NCI-H2171 (cell line): ENCODE measurements around the gene TEX53.

Source experiments
- DNase-seq: peaks from one replicate; lab custom pipeline; 2025; lab: John Stamatoyannopoulos, UW

The TEX53 gene

GRCh38 chr9:114680259-114681001 lies 22.8 kb upstream of the TEX53 start:
- DNase-seq, result no peak

DNA sequence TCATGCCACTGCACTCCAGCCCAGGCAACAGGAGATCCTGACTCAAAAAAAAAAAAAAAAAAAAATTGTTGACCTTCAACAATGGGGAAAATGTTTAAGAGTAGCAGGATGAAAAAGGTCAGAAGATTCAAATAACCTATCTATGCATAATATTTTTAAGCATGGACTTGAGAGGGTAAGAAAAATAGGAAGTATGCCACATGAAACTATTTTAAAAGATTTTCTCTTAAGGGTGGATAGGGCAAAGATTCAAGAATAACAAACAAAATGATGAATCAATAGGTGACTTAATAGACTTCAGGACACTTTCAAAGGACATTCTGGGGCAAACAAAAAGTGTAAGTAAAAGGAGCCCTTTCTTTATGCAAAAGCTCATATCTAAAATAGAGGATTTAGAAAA lies 21.2 kb upstream of the TEX53 start:
- DNase-seq, result no peak

GRCh38 chr9:114678130-114678529 lies 20.5 kb upstream of the TEX53 start:
- no peak for DNase-seq

DNA sequence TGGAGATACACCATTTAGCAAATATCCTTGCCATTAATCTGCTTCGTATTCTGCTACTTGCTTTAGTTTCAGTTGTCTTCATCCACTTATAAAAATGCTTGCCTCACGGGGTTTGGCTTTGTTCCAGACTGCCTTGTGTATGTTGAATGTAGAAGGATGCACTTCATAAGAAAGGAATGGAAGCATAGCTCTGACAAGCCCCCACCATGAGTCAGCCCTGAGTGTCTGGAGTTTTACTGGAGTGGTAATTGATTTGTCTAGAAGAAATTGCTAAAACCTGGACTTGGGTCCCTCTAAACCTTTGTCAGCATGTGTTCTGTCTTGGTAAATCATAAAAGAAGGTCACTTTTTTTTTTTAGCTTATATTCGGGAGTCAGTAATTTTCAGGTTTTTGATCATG lies 19.8 kb upstream of the TEX53 start:
- peak; percentile 60 for DNase-seq

GRCh38 chr9:114676901-114677300 lies 19.3 kb upstream of the TEX53 start:
- DNase-seq, result no peak

- DNase-seq, result no peak
These were observed 17.4 kb upstream of the TEX53 start for GRCh38 chr9:114674798-114675540.

- DNase-seq, result no peak
These were observed 16.6 kb upstream of the TEX53 start for GRCh38 chr9:114674076-114674797.

DNA sequence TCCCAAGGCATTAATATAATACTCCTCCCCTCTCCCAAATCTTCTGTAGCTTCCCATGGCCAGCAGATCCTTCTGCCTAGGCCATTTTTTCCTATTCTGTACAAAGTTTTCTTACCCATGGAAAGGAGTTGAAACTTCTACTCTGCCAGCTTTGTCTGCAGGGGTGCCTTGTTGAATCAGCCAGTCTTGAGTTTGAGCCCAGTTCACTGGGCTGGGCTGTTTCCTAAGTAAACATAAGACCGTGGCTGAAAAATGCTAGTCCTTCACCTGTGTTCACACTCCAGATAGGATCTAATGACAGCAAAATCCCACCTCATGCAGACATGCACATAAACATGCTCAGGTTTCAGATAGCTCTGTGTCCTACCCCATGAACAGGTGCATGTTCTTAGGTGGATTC lies 14.0 kb upstream of the TEX53 start:
- no peak for DNase-seq

DNA sequence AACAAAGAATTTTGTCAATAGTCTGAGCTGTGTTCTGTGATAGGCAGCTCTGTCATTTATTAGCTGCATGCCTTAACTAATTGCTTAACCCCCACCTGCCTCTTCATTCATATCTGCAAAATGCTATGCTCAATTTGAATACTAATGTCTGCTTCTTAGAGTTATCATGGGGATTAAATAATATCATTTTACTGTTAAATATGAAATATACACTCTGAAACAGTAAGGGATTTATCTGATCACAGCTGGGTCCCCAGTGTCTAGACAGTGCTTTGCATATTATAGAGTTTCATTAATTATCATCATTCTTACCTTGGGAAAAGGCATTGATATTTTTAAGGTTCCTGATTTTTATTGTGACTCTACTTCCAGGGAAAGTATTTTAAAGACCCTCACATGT lies 12.4 kb upstream of the TEX53 start:
- DNase-seq, result no peak

DNA sequence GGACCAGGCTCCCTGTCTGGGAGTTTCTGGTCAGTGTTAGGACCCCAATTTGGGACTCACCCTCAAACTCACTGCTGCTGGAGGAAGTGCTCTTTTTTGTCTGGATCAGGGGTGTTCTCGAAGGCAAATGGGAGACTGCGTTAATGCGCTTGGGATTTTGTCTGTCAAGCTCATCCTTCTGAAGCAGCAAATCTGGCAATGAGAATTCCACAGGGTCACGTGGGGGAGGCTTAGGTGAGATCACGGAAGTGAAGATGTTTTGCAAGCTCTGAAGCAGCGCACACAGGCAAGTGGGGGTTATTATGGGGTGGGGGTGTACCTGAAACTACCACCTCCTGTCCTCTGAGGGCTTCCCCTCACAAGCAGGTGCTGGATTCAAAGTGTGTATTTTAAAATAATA lies 10.5 kb upstream of the TEX53 start:
- no peak for DNase-seq

DNA sequence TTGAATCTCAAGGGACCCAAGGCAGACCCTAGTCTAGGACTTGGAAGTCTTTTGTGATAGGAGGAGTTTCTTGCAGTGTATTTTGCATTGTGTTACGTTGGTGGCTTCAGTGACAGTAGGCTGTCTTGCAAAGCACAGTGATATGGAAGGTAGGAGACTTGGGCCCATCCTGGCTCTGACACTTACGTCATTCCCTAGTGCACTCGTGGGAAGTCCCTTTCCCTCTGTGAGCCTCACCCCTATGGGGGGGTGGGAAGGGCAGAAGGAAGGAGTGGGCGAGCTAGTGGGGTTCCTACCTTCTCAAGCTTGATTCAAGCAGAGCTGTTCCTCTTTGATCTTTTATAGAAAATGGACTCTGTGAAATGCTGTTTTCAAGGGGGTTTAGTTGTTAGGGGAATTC lies 9.2 kb upstream of the TEX53 start:
- no peak for DNase-seq

GRCh38 chr9:114666401-114666800 lies 8.8 kb upstream of the TEX53 start:
- no peak for DNase-seq

DNA sequence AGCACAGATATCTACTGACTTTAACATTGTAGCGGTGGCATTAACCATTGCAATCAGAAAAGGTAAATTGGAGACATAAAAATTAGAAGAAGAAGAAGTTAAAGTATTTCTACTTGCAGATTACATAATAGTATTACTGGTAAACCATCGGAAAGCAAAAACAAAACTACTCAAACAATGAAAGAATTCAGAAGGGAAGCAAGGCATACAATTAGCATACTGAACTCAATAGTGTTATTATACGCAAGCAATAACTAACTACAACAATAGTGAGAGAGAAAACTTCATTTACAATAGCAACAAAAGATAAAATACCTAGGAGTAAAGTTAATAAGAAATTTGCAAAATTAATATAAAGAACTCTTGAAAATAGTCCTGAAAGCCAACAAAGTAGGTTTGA lies 6.6 kb upstream of the TEX53 start:
- DNase-seq, result no peak

- DNase-seq, result peak; percentile 29
These were observed 4.7 kb upstream of the TEX53 start for GRCh38 chr9:114662081-114662989.

- no peak for DNase-seq
These were observed 1.3 kb downstream of the TEX53 start for GRCh38 chr9:114656301-114656700.

DNA sequence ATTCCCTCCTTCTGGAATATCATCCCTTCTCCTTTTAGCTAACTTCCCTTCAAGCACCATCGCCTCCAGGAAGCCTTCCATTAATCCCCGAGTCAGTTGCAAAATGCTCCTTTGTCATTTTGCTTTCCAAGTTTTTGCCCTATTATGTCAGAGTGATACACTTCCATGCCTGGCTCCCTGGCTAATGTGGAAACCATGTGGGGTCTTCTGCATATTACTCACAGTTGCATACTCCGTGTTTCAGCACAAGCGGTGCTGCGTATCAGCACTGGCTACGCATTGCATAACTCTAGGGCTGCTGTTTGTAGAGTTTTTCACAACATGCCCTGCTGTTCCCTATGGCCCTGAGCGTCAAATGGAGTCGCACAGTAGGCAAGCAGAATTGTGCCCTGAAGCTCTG lies 1.9 kb downstream of the TEX53 start:
- DNase-seq, result no peak

DNA sequence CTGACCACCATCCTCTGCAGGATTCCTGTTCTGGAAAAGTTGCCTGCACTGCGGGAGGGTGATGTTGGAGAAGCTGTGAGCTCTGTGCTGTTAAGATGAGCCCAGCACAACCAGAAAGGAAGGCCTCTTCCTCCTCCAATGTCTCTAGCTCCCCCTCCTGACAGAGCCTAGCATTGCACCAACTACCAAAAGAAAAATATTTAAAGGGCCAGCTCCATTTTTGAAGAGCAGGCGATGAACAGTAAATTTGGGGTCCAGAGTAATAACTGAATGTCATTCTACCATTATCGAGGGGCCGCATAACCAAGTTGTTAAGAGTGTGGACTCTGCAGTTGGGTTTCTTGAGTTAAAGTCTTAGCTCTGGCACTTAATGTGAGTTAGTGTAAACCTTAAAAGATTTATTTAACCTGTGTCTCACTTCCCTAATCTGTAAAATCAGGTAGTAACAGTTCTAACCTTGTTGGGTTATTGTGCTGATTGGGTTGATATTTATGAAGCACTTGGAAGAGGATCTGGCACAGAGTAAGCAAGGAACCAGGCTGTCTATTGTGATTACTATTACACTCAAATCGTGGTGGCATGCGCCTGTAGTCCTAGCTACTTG lies 3.9 kb downstream of the TEX53 start:
- DNase-seq, result peak; percentile 44

- DNase-seq, result no peak
These were observed 4.6 kb downstream of the TEX53 start for GRCh38 chr9:114652776-114653555.

GRCh38 chr9:114643896-114644295 lies 13.7 kb downstream of the TEX53 start:
- DNase-seq, result no peak

- DNase-seq, result no peak
These were observed 14.6 kb downstream of the TEX53 start for GRCh38 chr9:114643001-114643400.

DNA sequence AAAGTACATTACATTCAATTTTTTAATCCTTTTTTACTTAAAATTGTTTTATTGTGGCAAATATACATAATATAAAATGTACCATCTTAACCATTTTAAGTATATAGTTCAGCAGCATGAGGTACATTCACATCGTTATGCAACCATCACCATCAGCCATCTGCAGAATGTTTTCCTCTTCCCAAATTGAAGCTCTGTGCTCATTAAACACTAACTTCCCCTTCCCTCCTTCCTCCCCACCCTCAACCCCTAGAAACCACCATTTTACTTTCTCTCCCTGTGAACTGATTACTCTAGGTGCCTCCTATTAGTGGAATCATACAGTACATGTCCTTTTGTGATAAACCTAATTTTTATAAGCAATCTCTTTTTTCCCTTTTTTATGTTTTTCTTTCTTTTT lies 15.6 kb downstream of the TEX53 start:
- DNase-seq, result no peak
